ENCODE measurements around the gene PNPLA2.

DNA sequence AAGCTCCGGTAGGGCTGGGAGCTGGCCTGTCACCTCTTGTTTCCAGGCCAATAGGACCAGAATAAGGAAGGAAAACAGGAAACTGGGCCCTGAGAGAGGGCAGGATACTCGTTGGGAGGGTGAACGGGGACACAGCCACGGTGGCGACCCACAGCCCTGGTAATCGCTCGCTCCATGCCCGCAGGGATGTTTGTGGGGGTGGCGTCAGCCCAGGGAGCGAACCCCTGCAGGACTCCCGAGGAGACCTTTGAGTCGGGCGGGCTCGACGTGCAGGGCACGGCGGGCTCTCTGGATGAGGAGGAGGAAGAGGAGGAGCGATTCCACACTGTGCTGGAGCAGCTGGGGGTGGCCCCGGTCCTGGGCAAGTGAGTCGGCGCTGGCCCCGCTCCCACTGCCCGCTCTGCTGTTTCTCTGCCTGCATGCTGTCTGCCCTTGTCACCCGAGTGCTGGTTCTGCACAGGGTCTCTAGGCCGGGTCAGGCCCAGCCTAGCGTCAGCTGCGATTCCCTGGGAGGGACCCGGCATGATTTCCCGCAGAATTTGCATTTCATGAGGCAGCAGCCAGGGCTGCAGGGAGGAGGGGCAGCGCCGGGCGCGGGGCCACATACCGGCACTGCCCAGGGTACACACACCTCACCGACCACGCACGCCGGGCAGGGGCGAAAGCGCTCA, 10.6 kb downstream of the PNPLA2 start:
- TF ChIP-seq, protein P1, sequence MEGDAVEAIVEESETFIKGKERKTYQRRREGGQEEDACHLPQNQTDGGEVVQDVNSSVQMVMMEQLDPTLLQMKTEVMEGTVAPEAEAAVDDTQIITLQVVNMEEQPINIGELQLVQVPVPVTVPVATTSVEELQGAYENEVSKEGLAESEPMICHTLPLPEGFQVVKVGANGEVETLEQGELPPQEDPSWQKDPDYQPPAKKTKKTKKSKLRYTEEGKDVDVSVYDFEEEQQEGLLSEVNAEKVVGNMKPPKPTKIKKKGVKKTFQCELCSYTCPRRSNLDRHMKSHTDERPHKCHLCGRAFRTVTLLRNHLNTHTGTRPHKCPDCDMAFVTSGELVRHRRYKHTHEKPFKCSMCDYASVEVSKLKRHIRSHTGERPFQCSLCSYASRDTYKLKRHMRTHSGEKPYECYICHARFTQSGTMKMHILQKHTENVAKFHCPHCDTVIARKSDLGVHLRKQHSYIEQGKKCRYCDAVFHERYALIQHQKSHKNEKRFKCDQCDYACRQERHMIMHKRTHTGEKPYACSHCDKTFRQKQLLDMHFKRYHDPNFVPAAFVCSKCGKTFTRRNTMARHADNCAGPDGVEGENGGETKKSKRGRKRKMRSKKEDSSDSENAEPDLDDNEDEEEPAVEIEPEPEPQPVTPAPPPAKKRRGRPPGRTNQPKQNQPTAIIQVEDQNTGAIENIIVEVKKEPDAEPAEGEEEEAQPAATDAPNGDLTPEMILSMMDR (IDR thresholded peaks at IDR 0.05) = no peak
- TF ChIP-seq POLR2A (IDR thresholded peaks at IDR 0.05) = no peak
